Upper lobe of left lung (tissue), 6 donors: ENCODE data around the gene ADD3. TPM values are rescaled to one million over a fixed set of nuclear protein-coding genes. Genes with fewer than 3 reads are reported as not detected.
A peak's percentile ranks its signal among the peaks of the same experiment; 100 is the strongest.

Source experiments
- ATAC-seq, 2 donors: fragments of 200-7000 bp; cut with Tn5 transposase; one replicate each; pipeline ENCODE4 v1.9.1; 2022; ENCODE audit warnings: mild to moderate bottlenecking in 2 of 2, moderate library complexity in 2 of 2; ENCODE audit not compliant: low FRiP score in 2 of 2
- DNase-seq, 2 donors: peaks; one replicate each; pipeline ENCODE4 v3.0.0-alpha.2; 2019 to 2020
- H3K27ac ChIP-seq, 4 donors: fragments of 200-600 bp; sonication (generic); one replicate each; pipeline ENCODE4 v1.5.1; 2016 to 2019
- H3K27me3 ChIP-seq, 4 donors: fragments of 200-600 bp; sonication (generic); one replicate each; pipeline ENCODE4 v1.5.1; 2017 to 2019
- H3K36me3 ChIP-seq, 4 donors: fragments of 200-600 bp; sonication (generic); one replicate each; pipeline ENCODE4 v1.5.1; 2016 to 2019
- H3K4me1 ChIP-seq, 4 donors: fragments of 200-600 bp; sonication (generic); one replicate each; pipeline ENCODE4 v1.5.1; 2018 to 2019
- H3K4me3 ChIP-seq, 4 donors: fragments of 200-600 bp; sonication (generic); one replicate each; pipeline ENCODE4 v1.5.1; 2017 to 2019; ENCODE audit warnings: mild to moderate bottlenecking in 2 of 4, moderate library complexity in 1 of 4
- H3K9me3 ChIP-seq, 4 donors: fragments of 200-600 bp; sonication (generic); one replicate each; pipeline ENCODE4 v1.5.1; 2018 to 2019
- CTCF ChIP-seq, 6 experiments: fragments of 450-650 bp in 4 of 6; fragments of 200-600 bp in 2 of 6; sonication (generic) in 2 of 6; IDR thresholded peaks; one replicate each; pipeline ENCODE4 v1.5.1; 2016 to 2019; ENCODE audit warnings: antibody characterized with exemption in 6 of 6
- EP300 ChIP-seq, 4 donors: sonication (generic); formaldehyde crosslinking; IDR thresholded peaks; one replicate each; pipeline ENCODE4 v1.5.1; 2017; ENCODE audit warnings: antibody characterized with exemption in 4 of 4, control low read depth in 2 of 4
- POLR2A ChIP-seq, 4 donors: fragments of 450-650 bp; IDR thresholded peaks; one replicate each; pipeline ENCODE4 v1.5.1; 2016 to 2017; ENCODE audit warnings: antibody characterized with exemption in 4 of 4, mild to moderate bottlenecking in 2 of 4
- POLR2AphosphoS5 ChIP-seq, 2 donors: sonication (generic); formaldehyde crosslinking; IDR thresholded peaks; one replicate each; pipeline ENCODE4 v1.5.1; 2017; ENCODE audit warnings: antibody characterized with exemption in 2 of 2
- WGBS, 2 donors: methylation state at CpG; one replicate each; pipeline ENCODE4 v1.1.5; 2017 to 2018; 5-methylcytosine and 5-hydroxymethylcytosine counted together
- total RNA-seq, 6 donors: library from RNA; depleted of rRNA in 4 of 6; stranded (reverse); fragments of >200 nt in 4 of 6; gene quantifications; one replicate each; pipeline versions ENCODE4 v1.1.0 to v1.2.1, GENCODE V29; 2016 to 2021
- donor health status: DM: no; HTN: no; CAD: no; lungs with moderate emphysema.
- donor health status: DM: no; HTN: yes; CAD: no; lungs with severe emphysema.

ADD3 gene
- total RNA-seq, 6 donors from 2014 or later: 34.1 to 229 (median 61.0) TPM

GRCh38 chr10:110137142-110137545 is 129.4 kb downstream of the ADD3 start:
- peak; percentile 93 to 95 for ATAC-seq
- WGBS, 2 donors: 0% methylated on average over 2 of the region's 2 CpGs
- H3K27ac ChIP-seq: peak overlapping the region; percentile 61 to 80 (median 70)
- H3K27me3 ChIP-seq: no peaks in the 10 kb centered on the region
- H3K36me3 ChIP-seq: peaks cover 0 to 14% (median 6%) of the 10 kb centered on the region in 4 donors
- TF ChIP-seq POLR2AphosphoS5 (IDR thresholded peaks at IDR 0.05) (peak in 1 of 2 donors; percentile 54), CTCF (IDR thresholded peaks at IDR 0.05) (peak; percentile 49 to 95 (median 92)), EP300 (IDR thresholded peaks at IDR 0.05) (no peak)
- no peak overlapping the region for H3K4me3 ChIP-seq
- no peaks in the 10 kb centered on the region for H3K9me3 ChIP-seq
- H3K4me1 ChIP-seq: peaks cover 15 to 21% (median 17%) of the 10 kb centered on the region in 4 donors
- no peak for DNase-seq

- DNase-seq (no peak), ATAC-seq (peak; percentile 35 to 79)
- peaks cover 0 to 9% (median 3%) of the 10 kb centered on the region in 4 donors for H3K36me3 ChIP-seq
- 64 to 70% methylated on average over 5 of the region's 5 CpGs for WGBS, 2 donors
- peaks cover 18 to 27% (median 22%) of the 10 kb centered on the region in 4 donors for H3K4me1 ChIP-seq
- no peak overlapping the region for H3K4me3 ChIP-seq
- TF ChIP-seq CTCF (IDR thresholded peaks at IDR 0.05) (peak; percentile 57 to 70 (median 60)), POLR2A (IDR thresholded peaks at IDR 0.05) (no peak), POLR2AphosphoS5 (IDR thresholded peaks at IDR 0.05) (no peak), EP300 (IDR thresholded peaks at IDR 0.05) (no peak)
- H3K9me3 ChIP-seq: no peaks in the 10 kb centered on the region
- H3K27me3 ChIP-seq: no peaks in the 10 kb centered on the region
- no peak overlapping the region for H3K27ac ChIP-seq
Measured at GRCh38 chr10:110138197-110138812, 130.5 kb downstream of the ADD3 start.

- TF ChIP-seq EP300 (IDR thresholded peaks at IDR 0.05) (no peak), POLR2AphosphoS5 (IDR thresholded peaks at IDR 0.05) (no peak), POLR2A (IDR thresholded peaks at IDR 0.05) (no peak), CTCF (IDR thresholded peaks at IDR 0.05) (no peak)
- 61 to 68% methylated on average over 1 of the region's 1 CpG for WGBS, 2 donors
- Histone ChIP-seq H3K4me1 (peaks cover 18 to 27% (median 22%) of the 10 kb centered on the region in 4 donors), H3K27me3 (no peaks in the 10 kb centered on the region), H3K36me3 (no peaks in the 10 kb centered on the region), H3K27ac (no peak overlapping the region), H3K4me3 (no peak overlapping the region), H3K9me3 (no peaks in the 10 kb centered on the region)
- no peak for DNase-seq
- ATAC-seq: no peak
Measured at GRCh38 chr10:110141185-110141584, 133.4 kb downstream of the ADD3 start.

GRCh38 chr10:110141871-110142635 is 134.3 kb downstream of the ADD3 start:
- H3K36me3 ChIP-seq: no peaks in the 10 kb centered on the region
- WGBS, 2 donors: 47 to 62% methylated on average over 6 to 9 of the region's 9 CpGs
- no peak overlapping the region for H3K27ac ChIP-seq
- TF ChIP-seq POLR2A (IDR thresholded peaks at IDR 0.05) (no peak), POLR2AphosphoS5 (IDR thresholded peaks at IDR 0.05) (no peak), CTCF (IDR thresholded peaks at IDR 0.05) (no peak), EP300 (IDR thresholded peaks at IDR 0.05) (no peak)
- H3K27me3 ChIP-seq: no peaks in the 10 kb centered on the region
- peak in 1 of 2 donors; percentile 66 for DNase-seq
- peaks cover 18 to 26% (median 22%) of the 10 kb centered on the region in 4 donors for H3K4me1 ChIP-seq
- H3K9me3 ChIP-seq: no peaks in the 10 kb centered on the region
- H3K4me3 ChIP-seq: no peak overlapping the region
- peak; percentile 24 to 43 for ATAC-seq
